Stimulated activated CD8-positive, alpha-beta memory T cell treated with anti-CD3 and anti-CD28 coated beads, Interleukin-2, amount 100 ng/mL, for 48 hours (primary cell): ENCODE measurements around the gene PTPRN2.

Experiments used
- DNase-seq, 2 donors: peaks; one replicate each; pipeline ENCODE4 v3.0.0-alpha.2; 2020; ENCODE audit warnings: low read depth in 2 of 2

Gene PTPRN2

DNA sequence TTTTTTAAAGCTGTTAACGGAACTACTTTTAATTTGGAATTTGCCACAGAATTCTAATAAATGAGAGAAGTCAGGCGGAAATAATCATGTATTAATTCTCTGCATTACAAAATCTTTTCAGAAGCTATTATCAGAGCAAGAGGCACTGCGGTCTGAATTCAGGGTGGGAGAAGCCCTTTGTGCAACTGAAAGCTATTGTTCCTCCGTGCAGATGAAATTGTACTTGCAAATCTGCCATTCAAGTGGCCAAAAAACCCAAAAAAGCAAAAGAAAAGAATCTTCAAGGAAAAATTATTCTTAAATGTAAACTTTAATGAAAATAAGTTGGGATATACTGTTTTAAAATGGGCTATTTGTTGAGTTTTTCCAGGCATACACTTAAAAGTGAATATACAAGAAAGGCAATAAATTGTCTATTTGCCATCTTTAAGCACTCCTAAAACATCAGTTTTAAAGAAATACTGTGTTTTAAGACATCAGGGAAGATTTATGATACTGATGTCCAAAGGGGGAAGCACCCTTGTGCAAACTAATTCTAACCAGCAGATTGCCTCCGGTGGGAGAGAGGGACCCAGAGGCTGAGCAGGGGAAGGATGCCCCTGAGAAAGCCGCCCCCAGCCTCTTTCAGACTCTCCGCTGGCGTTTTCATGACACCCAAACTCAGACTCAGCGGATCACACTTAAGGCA lies 899.6 kb downstream of the PTPRN2 start:
- DNase-seq = no peak

DNA sequence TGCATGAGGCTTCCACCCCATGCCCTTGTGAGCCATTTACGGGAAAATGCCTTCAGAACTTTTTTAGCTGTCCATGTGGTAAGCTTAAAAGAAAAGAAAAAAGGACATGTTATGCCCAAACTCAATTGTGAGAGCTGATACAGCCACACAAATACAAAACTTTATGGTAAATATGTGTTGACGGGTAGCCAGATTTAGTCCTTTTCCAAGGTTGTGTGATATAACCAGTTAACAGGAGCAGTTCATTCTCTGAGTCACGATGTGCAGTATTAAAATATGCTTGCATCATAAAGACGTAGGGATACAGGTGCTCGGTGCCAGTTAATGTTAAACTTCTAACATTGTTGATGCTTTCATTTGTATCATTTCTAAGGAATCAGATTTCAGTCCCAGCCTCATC lies 900.5 kb downstream of the PTPRN2 start:
- DNase-seq = no peak

DNA sequence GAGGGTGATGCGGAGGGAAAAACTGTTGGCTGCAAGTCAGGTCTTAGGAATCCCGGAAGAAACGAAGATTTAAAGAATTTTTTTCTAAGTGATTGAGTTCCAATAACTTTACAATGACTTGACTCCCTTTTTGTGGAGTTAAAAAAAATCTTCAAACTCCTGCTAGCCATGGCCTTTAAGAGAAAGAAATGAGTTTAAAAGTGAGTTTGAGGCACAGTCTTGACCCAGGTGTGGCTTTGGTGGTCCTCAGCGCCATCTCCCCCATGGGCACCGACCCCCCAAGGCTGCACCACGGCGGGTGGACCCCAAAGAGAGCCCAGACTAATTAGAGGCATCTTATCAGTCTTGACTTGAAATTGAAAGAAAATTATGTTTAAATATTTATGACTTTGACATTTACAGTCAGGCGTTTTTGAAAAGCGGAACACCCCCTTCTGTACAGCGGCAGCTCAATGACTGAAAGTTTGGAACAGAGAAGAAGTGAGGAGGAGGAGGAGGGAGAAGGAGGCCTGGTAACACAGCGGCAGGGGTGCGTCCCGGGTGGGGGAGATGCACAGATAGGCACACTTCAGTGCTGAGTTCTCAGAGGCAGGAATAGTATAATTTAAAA lies 901.2 kb downstream of the PTPRN2 start:
- DNase-seq = no peak

DNA sequence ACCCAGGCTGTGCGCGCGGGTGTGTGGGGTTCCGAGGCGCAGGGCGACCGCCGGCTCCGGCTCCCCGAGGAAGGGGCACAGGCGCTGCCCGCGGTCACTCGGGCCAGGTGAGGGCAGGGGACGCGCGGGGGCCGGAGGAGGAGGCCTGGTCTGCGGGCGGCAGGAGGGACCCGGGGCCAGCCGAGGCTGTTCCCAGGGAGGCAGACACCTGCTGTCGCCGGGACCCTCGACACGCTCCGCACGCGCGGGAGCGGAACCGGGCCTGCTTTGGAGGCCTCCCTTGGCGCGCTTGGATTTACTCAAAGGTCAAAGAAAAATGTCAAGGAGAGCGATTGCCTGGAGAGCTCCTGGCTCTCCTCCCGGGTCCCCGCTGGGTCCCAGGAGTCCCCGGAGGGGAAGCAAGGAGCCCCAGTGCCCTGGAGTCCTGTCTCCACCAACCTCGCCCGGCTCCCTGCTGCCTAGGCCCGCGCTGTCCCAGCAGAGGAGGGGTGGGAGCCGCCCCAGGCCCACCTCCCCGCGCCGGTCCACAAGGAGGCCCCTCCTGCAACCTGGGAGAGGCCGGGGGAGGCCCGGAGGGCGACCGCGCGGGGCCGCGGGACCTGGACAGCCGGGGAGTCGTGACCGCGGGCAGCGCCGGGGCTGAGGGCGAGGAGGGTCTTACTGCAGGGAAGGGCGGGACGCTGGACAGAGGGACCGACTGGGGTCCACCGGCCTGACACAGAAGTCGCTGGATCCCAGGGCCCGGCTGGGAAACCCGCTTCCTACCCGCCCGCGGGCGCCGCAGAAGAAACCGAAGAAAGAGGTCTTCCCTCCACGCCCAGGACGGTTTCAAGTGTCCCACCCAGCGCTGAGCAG lies 902.0 kb downstream of the PTPRN2 start:
- no peak for DNase-seq

DNA sequence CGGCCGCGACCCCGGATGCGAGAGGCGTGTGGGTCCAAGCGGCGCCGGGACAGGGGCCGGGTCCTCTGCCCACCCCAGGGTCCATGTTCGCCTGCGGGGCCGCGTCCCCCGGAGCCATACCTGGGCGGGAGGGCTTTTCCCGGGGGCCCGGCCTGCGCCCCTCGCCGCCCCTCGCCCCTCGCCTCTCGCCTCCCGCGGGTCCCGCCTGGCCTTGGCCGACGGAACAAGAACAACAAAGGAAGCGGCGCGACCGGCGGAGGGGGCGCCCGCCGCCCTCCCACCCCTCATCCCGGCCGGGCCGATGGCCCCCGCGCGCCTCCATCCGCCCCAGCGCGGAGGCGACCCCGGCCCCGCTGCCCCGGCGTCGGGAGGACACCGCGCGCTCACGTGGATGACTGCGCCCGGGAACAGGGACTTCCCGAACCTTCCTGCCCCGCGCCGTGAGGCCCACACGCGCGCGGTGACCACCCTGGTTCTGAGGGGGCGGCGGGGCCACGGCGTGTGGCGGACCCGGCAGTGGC lies 902.7 kb downstream of the PTPRN2 start:
- no peak for DNase-seq

DNA sequence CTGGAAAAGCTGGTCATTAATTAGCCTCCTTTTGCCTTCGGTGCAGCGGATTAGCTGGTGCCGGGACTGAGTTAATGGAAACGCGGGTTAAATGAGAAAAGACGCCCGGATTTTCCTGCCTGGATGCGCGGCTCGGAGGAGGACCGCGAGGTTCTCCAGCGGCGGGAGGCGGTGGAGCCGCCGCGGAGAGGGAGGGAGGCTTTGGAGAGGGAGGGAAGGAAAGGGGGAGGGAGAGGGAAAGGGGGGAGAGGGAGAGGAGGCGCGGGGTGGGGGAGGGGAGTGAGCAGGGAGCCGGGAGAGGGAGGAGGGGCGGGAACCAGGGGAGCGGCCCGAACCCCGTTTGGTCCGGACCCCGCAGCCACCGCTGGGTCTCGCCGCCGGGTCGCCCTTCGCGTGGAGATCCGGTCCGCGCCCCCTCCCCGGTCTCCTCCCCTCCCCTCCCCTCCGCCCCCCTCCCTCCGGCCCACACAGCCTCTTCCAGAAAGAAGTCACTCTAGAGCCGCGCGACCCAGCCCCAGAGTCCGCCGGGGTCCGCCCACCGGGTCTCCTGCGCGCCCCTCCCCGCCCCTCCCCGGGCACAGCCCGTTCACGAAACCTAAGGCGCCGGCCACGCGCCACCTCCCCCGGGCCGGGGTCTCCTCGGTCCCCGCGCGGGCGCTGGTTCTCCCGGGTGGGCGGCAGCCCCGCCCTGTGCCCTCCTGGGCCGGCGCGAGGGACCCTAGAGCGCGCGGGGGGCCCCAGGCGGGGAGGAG lies 903.3 kb downstream of the PTPRN2 start:
- DNase-seq = no peak

DNA sequence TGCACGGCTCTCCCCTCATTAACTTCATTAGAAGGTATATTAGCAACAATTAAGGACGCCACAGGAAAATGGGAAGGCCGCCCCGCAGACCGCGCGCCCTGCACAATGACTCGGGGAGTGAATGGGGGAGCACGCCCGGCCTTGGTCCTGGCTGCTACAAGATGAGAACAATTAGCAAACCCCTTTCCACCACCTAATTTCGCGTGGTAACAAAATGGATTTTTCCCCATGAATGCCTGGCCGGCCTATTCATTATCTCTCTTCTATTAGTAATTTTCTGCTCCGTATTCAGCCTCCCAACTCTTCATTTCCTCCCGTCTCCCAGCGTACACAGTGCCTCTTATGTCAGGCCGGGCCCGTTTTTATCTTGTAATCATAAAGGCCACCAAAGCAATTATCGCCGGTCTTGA lies 903.9 kb downstream of the PTPRN2 start:
- DNase-seq = no peak

DNA sequence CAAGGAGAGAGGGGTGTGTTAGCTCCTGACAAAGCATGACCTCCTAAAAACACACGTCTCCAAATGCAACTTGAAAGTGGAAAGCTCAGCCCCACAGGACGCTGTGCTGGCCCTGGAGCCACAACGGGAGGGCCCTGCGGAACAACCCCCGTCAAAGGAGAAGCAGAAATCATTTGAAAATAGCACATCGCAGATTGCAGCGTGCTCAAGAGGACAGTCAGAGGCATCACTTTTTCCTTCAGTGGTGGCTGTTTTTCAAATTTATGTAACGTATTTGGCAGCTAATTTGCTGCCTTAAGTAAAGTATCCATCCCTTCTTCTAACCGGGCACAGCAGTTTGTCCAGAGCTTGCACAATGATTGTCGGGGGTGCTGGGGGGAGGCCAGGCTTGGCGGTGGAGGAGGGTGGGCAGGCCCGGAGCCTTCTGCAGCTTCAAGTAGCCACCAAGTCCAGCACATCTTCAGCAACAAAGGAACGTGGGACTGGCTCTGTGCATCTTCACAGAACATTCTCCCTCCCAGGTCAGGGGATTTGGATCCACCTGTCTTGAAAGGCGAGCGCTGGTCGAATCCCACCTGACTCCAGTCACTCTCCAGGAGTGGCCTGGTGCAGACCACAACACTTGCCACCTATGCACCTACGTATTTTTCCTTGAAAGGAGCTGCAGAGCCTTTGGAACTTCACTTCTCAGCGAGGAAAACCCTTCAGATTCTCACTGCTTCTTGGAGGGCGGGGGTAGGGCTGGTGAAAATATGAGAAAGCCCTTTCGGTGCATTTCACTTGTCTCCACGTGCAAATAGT lies 904.5 kb downstream of the PTPRN2 start:
- DNase-seq = no peak

DNA sequence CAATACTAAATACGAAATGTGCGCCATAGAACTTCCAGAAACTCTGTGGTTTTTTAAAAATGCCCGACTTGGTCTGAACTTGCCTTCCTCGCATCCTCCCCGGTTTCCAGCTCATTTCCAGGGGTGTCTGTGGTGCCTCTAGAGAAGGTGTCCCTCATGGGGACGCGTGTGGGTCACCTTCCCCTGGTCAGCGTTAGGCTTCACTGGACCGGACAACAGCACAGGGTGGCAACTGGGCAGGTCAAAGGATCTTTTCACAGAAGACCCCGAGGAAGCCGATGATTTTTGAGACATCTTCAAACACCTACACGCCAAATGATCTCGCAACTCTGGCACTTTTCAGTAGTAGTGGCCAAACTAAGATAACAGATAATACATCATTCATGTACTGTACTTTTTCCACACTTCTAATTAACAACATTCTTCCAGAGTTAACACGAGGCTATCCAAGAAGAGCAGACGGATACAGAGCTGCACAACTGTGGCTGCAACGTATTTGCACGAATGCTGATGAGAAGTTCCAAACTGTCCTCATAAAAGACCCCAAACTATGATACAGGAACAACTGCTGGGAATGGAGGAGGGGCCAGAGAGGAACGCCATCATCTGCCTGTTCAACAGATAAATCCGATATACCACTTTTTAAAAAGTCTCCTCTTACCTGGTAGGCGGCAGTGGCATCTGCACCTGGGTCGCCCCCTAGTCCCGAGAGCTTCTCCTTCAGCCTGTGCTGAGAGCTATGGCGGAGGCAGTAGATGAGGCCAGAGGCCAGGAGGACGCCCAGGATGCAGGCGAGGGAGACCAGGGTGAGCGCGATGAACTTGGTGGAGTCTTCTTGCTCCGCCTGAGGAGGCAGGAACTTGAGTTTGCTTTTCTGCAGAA lies 905.3 kb downstream of the PTPRN2 start:
- DNase-seq = no peak

DNA sequence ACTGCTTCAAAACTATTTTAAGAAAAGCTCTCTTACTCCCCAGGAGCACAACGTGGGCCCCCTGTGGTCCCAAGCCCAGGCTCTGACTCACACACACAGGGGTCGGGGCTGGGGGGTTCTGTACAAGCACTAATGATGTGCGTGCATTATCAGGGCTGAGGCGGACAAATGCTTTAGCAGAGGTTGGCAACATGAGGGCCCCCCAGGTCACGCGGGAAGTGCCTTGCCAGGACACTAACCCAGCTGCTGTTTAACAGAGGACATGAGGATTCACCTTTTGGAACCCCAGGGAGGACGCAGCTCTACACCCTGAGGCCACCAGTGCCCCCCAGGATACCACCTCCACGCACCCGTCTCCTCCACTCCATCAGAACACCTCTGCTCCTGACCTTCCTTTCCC lies 908.0 kb downstream of the PTPRN2 start:
- DNase-seq = no peak

DNA sequence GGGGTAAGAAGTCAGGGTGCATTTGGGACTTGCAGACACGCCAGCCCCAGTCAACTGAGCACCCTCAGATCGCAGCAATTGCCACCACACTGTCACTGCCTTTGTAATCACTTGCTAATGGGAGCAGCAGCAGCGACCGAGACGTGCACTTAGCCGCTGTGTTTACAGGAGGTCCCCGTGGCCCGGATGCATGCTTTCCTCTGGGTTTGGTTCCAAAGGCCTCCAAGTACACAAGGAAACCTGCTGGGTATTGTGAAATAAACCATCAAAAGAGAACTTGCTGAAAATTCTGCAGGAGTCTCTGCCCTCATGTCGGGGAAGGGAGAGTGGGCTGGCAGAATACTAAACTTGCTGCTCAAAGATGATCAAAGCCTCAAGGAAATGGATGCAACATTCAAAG lies 909.1 kb downstream of the PTPRN2 start:
- DNase-seq = no peak

DNA sequence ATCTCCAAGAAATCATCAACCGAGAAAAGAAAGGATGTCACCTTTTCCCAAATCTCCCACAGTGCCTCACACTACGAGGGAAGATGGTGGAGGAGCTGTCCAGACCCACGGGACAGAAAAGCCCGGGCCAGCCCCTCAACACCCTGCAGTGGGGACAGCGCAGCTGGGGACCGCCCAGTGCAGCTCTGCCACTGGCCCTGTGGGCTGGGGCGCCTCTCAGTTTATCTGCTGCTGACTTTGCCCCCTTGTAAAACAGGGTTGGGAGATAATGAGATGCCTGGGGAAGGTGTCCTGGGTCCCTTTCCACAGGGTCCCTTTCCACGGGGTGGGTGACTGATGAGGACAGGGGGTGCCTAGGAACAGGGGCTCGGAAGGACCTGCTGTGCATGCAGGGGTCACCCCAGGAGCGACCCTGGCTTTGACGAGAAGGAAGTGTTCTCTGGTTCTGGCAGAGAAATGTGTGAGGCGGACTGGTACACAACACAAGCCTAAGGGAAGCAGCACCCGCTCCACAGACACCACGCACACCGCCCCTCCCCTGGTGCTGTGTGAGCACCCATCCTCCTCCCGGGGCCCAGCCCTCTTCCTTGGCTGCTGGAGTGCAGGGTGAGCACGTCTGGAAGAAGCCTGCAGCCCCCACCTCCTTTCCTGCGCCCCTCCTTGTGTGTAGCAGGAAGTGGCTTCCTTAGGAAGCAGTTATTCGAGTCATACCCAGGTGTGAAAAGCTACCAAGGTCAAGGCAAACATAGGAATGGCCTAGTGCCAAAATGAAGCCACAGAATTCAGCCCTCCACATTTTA lies 911.0 kb downstream of the PTPRN2 start:
- DNase-seq = no peak

DNA sequence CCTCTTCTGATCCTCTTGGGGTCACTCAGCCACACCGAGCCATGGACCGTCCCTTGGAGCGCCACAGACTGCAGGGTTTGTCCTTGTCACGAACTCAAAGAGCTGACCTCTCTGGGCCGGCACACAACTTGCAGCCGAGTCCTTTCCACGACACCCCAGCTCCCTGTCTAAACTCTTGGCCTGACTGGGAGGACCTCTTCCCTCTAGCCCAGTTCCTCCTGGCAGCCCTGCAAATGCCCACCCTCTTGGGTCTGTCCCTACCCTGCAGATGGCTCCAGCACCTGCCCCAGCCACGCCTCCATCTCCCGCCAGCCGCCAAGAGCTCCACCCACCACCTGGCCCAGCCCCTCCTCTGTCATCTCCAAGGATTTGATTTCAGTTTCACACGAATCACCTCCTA lies 911.6 kb downstream of the PTPRN2 start:
- DNase-seq = no peak

DNA sequence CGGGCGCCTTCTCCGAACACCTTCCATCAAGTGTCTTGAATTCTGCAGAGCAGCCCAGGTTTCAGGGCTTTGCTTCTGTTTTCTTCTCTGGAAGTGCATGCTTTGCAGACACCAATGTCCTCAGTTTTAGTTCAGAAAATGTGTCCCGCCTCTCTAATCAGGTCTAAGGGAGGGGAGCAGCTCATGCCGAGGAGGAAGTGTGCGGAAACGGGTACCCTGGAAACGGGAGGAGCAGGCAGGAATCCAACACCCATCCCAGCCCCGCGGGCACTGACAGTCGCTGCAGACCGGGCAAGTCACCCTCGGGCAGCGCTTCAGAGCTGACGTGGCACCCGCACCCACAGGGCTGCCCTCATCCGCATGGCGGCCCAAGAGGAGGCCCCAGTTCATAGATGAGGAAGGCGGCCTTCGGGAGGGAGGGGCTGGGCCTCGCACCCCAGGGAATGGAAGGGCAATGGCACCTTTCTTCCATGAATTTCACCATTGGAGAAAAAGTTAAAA lies 912.1 kb downstream of the PTPRN2 start:
- DNase-seq = no peak

DNA sequence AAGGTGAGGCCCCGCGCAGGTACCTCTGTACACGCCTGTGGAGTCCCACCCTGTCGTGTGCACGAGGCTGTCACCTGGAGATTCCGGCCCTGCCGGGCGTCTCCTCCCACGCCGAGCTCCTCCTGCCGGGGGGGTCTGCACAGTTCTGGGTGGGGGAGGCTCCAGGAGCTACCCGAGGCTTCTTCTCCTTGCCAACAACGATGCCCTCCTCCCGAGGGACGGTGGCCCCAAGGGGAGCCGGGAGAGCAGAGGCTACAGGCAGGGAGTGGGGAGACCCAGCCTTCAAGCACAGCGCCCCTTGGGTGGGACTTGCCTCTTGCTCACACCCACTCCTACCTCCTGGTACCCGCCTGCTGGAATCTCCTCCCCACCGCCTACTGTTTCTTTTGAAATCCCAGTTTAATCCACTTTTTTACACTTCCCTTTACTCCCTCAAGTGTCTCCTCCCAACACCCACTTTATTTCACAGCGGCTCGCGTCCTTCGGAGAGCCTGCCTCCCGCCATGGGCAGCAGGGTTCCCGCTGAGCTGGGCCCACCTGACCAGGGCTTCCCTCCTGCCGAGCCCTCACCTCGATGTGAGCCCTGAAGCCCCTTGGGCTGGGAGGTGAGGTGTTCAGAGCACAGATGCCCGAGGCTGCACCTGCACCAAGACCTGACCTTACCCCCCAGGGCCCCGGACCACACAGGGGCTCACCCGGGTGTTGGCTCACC lies 912.8 kb downstream of the PTPRN2 start:
- DNase-seq = no peak

DNA sequence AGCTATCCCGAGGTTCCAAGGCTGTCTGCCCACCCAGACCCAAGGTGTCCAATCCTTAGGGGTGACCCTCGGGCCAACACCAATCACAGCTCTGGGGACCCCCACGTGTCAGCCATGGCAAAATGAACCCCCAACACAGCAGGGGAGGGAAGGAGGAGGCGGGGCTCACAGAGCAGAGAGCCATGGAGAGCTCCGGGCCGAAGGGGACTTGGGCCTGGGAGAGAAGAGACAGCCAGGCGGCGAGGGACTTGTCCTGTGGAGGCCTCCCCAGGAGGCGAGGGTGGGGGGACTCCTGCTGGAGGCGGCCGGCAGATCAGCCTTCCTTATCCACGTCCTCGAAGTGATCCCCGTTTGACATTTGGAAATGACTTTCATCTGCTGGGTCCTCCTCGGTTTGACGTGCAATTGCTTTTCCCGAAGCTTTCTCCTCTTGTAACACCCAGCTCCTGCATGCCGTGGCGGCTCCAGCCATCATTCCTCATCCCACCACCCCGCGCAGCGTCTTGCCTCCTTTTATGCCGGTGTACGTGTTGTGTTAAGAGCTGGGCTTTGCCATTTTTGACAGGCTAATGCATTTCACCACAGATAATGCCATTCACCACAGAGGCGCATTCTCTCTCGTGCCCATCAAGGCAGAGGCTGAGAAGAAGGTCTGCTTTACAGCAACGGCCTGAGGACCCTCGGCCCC lies 913.5 kb downstream of the PTPRN2 start:
- no peak for DNase-seq

DNA sequence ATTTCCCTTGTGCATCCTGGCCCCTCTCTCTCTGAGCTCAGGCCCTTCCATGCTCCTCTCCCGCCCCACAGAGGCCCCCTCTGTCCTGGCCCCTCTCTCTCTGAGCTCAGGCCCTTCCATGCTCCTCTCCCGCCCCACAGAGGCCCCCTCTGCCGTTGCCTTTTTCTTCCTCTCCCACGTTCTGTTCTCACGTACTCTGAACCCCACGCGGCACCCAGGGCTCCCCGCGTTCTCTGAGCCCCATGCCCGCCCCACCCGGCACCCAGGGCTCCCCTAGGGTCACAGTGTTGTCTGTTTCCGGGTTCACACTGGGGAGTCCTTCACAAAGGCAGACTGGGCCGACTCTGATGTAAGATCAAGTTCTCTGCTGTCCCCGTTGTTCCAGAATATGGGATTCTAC lies 914.0 kb downstream of the PTPRN2 start:
- DNase-seq = no peak
